Endothelial cell (in vitro differentiated cells): Measurements from ENCODE around the gene TP53I13. TPM values are rescaled to one million over a fixed set of nuclear protein-coding genes. Genes with fewer than 3 reads are reported as not detected.
"Not testable (repeated sequence)": the region's sequence is repeated elsewhere in the genome, so short reads cannot be mapped to it uniquely, and the experiment has no call there.

Experiments used
- DNase-seq: peaks from one replicate; pipeline ENCODE4 v3.0.0; 2021; ENCODE audit warnings: low spot score
- H3K27ac Mint-ChIP-seq: one replicate; pipeline ENCODE4 v1.8.0; 2021; ENCODE audit warnings: mixed read lengths, inconsistent platforms; ENCODE audit not compliant: unreplicated experiment
- H3K27me3 Mint-ChIP-seq: one replicate; pipeline ENCODE4 v1.8.0; 2021; ENCODE audit warnings: mild to moderate bottlenecking, moderate library complexity, mixed read lengths, inconsistent platforms; ENCODE audit not compliant: unreplicated experiment
- H3K36me3 Mint-ChIP-seq: one replicate; pipeline ENCODE4 v1.8.0; 2021; ENCODE audit warnings: mild to moderate bottlenecking, low read depth, mixed read lengths, inconsistent platforms; ENCODE audit not compliant: unreplicated experiment
- H3K4me1 Mint-ChIP-seq: one replicate; pipeline ENCODE4 v1.8.0; 2021; ENCODE audit warnings: mild to moderate bottlenecking, mixed read lengths, inconsistent platforms; ENCODE audit not compliant: unreplicated experiment
- H3K4me3 Mint-ChIP-seq: one replicate; pipeline ENCODE4 v1.8.0; 2021; ENCODE audit warnings: mild to moderate bottlenecking, mixed read lengths, inconsistent platforms; ENCODE audit not compliant: unreplicated experiment
- H3K9me3 Mint-ChIP-seq: one replicate; pipeline ENCODE4 v1.8.0; 2021; ENCODE audit warnings: mixed read lengths, inconsistent platforms; ENCODE audit not compliant: unreplicated experiment
- total RNA-seq: library from RNA; stranded (reverse); fragmentation: NEBNext Ultra II Directional; extraction: Animal tissue kit (Norgen Biotek cat#: 25700); gene quantifications from one replicate; pipeline ENCODE4 v1.2.1, GENCODE V29; 2021; ENCODE audit not compliant: unreplicated experiment
- TF ChIP-seq, protein P1 (sequence below): fragments of 200-600 bp; sonication (generic); IDR thresholded peaks from one replicate; pipeline ENCODE4 v1.5.0; 2021; ENCODE audit warnings: antibody characterized with exemption; ENCODE audit not compliant: unreplicated experiment

TP53I13 gene
- total RNA-seq, 1 donor from 2014 or later: 15.7 TPM

- peaks cover 3% of the 10 kb centered on the region for H3K27me3 Mint-ChIP-seq
- TF ChIP-seq, protein P1, sequence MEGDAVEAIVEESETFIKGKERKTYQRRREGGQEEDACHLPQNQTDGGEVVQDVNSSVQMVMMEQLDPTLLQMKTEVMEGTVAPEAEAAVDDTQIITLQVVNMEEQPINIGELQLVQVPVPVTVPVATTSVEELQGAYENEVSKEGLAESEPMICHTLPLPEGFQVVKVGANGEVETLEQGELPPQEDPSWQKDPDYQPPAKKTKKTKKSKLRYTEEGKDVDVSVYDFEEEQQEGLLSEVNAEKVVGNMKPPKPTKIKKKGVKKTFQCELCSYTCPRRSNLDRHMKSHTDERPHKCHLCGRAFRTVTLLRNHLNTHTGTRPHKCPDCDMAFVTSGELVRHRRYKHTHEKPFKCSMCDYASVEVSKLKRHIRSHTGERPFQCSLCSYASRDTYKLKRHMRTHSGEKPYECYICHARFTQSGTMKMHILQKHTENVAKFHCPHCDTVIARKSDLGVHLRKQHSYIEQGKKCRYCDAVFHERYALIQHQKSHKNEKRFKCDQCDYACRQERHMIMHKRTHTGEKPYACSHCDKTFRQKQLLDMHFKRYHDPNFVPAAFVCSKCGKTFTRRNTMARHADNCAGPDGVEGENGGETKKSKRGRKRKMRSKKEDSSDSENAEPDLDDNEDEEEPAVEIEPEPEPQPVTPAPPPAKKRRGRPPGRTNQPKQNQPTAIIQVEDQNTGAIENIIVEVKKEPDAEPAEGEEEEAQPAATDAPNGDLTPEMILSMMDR: no peak
- H3K27ac Mint-ChIP-seq: no peak overlapping the region
- H3K36me3 Mint-ChIP-seq: no peaks in the 10 kb centered on the region
- H3K9me3 Mint-ChIP-seq: no peaks in the 10 kb centered on the region
- no peak overlapping the region for H3K4me3 Mint-ChIP-seq
- H3K4me1 Mint-ChIP-seq: peaks cover 9% of the 10 kb centered on the region
- no peak for DNase-seq
Observed at GRCh38 chr17:29557085-29557738, 11.3 kb upstream of the TP53I13 start.

DNA sequence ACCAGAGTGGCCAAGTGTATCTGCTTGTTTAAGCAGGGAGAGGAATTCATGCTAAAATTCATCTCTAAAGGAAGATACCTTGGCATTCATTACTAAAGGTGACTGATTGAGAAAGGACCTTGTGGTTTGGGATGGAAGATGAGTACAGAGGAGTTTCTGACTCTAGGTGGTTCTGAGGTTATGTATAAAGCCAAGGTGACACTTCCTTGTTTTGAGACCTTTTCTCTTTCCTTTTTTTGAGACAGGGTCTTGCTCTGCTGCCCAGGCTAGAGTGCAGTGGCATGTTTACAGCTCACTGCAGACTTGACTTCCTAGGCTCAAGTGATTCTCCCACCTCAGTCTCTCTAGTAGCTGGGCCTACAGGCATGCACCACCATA lies 10.8 kb upstream of the TP53I13 start:
- no peak overlapping the region for H3K4me3 Mint-ChIP-seq
- no peak overlapping the region for H3K27ac Mint-ChIP-seq
- H3K9me3 Mint-ChIP-seq: no peaks in the 10 kb centered on the region
- TF ChIP-seq, protein P1: no peak
- no peak for DNase-seq
- H3K4me1 Mint-ChIP-seq: peaks cover 15% of the 10 kb centered on the region
- peaks cover 4% of the 10 kb centered on the region for H3K27me3 Mint-ChIP-seq
- H3K36me3 Mint-ChIP-seq: peaks cover 2% of the 10 kb centered on the region

DNA sequence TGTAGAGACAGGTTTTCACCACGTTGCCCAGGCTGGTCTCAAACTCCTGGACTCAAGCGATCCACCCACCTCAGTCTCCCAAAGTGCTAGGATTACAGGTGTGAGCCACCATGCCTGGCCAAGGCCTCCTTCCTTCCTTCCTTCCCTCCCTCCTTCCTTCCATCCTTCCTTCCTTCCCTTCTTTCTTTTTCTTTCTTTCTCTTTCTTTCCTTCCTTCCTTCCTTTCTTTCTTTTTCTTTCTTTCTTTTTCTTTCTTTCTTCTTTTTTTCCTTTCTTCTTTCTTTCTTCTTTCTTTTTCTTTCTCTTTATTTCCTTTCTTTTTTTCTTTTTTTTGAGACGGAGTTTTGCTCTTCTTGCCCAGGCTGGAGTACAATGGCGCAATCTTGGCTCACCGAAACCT lies 10.4 kb upstream of the TP53I13 start:
- H3K27ac Mint-ChIP-seq, H3K27me3 Mint-ChIP-seq, H3K9me3 Mint-ChIP-seq, DNase-seq, H3K36me3 Mint-ChIP-seq, H3K4me3 Mint-ChIP-seq: not testable (repeated sequence)
- peaks cover 17% of the 10 kb centered on the region for H3K4me1 Mint-ChIP-seq

GRCh38 chr17:29559640-29560039 lies 8.9 kb upstream of the TP53I13 start:
- no peak for DNase-seq
- H3K4me3 Mint-ChIP-seq: no peak overlapping the region
- peaks cover 4% of the 10 kb centered on the region for H3K36me3 Mint-ChIP-seq
- TF ChIP-seq, protein P1: no peak
- H3K9me3 Mint-ChIP-seq: no peaks in the 10 kb centered on the region
- H3K27me3 Mint-ChIP-seq: peaks cover 7% of the 10 kb centered on the region
- peaks cover 17% of the 10 kb centered on the region for H3K4me1 Mint-ChIP-seq
- H3K27ac Mint-ChIP-seq: no peak overlapping the region

GRCh38 chr17:29560316-29560715 lies 8.2 kb upstream of the TP53I13 start:
- no peaks in the 10 kb centered on the region for H3K9me3 Mint-ChIP-seq
- H3K36me3 Mint-ChIP-seq: peaks cover 4% of the 10 kb centered on the region
- H3K27me3 Mint-ChIP-seq: peaks cover 3% of the 10 kb centered on the region
- no peak for DNase-seq
- TF ChIP-seq, protein P1: no peak
- no peak overlapping the region for H3K27ac Mint-ChIP-seq
- peaks cover 17% of the 10 kb centered on the region for H3K4me1 Mint-ChIP-seq
- no peak overlapping the region for H3K4me3 Mint-ChIP-seq
